ENCODE data around the gene KBTBD4.

- no peak for TF ChIP-seq POLR2A (IDR thresholded peaks at IDR 0.05)
- TF ChIP-seq, protein P1, sequence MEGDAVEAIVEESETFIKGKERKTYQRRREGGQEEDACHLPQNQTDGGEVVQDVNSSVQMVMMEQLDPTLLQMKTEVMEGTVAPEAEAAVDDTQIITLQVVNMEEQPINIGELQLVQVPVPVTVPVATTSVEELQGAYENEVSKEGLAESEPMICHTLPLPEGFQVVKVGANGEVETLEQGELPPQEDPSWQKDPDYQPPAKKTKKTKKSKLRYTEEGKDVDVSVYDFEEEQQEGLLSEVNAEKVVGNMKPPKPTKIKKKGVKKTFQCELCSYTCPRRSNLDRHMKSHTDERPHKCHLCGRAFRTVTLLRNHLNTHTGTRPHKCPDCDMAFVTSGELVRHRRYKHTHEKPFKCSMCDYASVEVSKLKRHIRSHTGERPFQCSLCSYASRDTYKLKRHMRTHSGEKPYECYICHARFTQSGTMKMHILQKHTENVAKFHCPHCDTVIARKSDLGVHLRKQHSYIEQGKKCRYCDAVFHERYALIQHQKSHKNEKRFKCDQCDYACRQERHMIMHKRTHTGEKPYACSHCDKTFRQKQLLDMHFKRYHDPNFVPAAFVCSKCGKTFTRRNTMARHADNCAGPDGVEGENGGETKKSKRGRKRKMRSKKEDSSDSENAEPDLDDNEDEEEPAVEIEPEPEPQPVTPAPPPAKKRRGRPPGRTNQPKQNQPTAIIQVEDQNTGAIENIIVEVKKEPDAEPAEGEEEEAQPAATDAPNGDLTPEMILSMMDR (IDR thresholded peaks at IDR 0.05), result no peak
Measured at GRCh38 chr11:47617417-47617809, 38.6 kb upstream of the KBTBD4 start.
